ENCODE measurements around the gene MARK2. TPM values are rescaled to one million over a fixed set of nuclear protein-coding genes. Genes with fewer than 3 reads are reported as not detected.

MARK2 gene
- total RNA-seq, 1 donor from 2014 or later, result 59.8 TPM

GRCh38 chr11:63879598-63880402 is 40.9 kb downstream of the MARK2 start:
- intact Hi-C loops (cut with micrococcal nuclease), result loop anchor here (1.0 kb wide), 1 partner anchor 13 kb away; no protein-coding TSS in a partner anchor

DNA sequence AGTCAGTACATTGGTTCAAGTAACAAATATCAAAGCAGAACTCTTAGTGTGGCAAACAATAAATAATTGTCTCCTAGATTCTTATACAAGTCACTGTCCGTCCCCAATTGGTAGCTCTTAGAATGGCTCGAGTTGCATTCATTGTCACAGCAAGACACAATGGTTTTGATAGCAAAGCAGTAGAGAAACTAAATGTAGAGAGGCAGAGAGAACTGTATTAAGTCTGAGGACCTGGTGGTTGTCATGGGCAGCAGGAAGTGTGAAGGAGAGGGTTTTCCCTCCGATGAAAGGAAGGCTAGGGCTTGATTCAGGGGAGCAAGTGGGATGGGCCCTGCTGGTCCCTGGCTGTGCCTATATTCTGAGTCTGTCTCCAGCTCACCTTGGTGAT is 41.5 kb downstream of the MARK2 start:
- intact Hi-C loops (cut with micrococcal nuclease), result loop anchor here (1.0 kb wide), 1 partner anchor 14 kb away; no protein-coding TSS in a partner anchor

- intact Hi-C loops (cut with micrococcal nuclease), result no loop called here
Observed at GRCh38 chr11:63882555-63883242, 43.8 kb downstream of the MARK2 start.

GRCh38 chr11:63883791-63884190 is 44.9 kb downstream of the MARK2 start:
- intact Hi-C loops (cut with micrococcal nuclease), result no loop called here

DNA sequence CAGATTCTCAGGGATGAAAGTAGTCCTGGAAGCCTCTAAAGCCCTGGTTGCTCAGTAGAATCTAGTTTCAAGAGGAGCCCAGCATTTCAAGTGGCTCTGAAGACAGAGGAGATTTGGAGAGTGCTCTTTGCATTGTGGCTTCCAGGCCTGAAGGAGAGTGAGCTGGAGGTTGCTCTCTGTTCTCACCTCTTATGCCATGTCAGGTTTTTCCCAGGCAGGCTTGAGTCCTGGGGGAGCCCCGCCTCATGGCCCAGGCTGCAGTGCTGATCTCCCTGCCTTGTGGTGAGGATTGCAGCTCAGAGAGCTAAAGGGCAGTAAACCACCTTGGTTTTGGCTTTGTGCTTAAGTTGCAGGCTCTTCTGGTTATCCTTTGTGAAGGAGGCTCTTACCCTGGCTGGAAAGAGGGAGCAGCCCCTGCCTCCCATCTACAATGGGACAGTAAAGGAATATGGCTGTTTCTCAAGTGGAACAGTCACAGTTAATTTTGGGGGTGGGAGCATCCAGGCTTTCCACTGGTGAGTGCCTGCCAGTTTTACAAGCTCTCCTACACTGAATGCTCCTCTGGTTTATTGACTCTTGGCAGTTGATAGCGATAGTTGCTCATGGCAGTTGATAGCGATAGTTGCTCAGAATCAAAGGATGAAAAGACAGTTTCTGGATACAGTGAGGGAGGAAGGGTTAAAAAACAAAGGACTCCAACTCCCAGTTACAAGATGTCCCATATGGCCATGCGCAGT is 45.5 kb downstream of the MARK2 start:
- intact Hi-C loops (cut with micrococcal nuclease), result no loop called here

- intact Hi-C loops (cut with micrococcal nuclease), result loop anchor here (2.0 kb wide), 1 partner anchor 15 kb away; no protein-coding TSS in a partner anchor
Observed at GRCh38 chr11:63887386-63887999, 48.6 kb downstream of the MARK2 start.

- intact Hi-C loops (cut with micrococcal nuclease), result loop anchor here (1.0 kb wide), 1 partner anchor 51 kb away; no protein-coding TSS in a partner anchor
Observed at GRCh38 chr11:63888170-63889086, 49.5 kb downstream of the MARK2 start.

- intact Hi-C loops (cut with micrococcal nuclease), result no loop called here
Observed at GRCh38 chr11:63889344-63889743, 50.4 kb downstream of the MARK2 start.

DNA sequence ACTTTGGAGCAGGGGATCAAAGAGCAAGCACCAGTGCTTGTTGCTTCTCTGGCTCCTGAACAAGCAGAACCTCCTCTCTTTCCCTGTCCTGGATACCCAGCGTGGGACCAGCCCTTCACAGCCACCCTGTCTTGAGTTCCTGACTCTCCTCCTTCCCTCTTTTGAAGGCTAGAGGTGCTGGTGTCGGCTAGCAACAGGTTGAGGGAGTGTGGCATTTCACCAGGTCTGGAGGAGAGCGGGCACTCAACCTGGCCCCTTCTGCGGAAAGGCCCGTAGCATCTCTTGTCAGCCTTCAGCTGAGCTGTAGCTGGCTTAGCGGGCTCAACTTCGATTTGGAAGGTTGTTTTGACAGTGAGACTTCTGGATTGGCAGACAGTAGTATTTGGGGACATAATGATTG is 51.5 kb downstream of the MARK2 start:
- intact Hi-C loops (cut with micrococcal nuclease), result no loop called here

GRCh38 chr11:63892228-63892627 is 53.3 kb downstream of the MARK2 start:
- intact Hi-C loops (cut with micrococcal nuclease), result no loop called here

DNA sequence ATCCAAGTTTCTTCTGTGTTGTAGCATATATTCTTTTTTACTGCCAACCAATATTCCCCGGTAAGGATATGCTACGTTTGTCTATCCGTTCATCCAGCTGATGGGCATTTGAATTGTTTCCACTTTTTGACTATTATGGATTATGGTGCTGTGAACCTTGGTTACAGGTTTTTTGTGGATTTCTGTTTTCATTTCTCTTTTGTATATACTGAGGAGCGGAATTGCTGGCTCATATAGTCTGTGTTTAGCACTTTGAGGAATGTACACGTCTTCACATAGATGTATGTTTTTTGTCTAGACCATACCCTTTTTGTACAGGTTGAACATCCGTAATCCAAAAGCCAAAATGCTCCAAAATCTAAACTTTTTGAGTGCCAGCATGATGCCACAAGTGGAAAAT is 54.4 kb downstream of the MARK2 start:
- intact Hi-C loops (cut with micrococcal nuclease), result no loop called here

- intact Hi-C loops (cut with micrococcal nuclease), result no loop called here
Observed at GRCh38 chr11:63896071-63896470, 57.2 kb downstream of the MARK2 start.

DNA sequence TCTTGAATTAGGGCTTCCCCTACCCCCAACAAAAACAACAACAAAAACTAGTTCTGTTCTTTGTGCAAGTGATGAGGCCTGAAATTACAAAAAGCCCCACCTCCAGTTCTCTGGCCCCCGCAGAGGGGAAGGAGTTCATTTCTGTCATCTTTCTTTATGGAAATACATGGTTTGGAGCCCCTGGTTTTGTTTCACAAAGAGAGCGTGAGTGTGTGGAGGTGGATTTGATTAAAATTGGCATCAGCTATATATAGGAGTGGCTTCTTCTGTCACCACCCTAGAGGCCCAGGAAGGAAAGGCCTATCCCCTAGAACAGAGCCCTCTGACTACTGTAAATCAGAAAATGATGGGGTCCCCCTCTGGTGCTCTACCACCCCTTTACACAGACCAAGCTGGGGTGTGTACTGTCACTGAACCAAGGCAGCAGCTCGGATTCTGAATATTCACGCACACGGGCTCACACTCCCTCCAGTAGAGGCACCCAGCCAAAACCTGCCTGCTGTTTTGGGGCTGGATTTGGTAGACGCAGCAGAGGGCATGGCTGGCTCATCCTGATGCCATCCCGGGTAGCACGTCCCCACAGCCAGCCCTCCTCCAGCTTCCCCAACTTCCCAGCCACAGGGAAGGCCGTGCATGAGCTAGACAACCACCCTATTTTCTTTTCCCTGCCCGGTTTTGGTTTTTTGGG is 58.7 kb downstream of the MARK2 start:
- intact Hi-C loops (cut with micrococcal nuclease), result no loop called here

DNA sequence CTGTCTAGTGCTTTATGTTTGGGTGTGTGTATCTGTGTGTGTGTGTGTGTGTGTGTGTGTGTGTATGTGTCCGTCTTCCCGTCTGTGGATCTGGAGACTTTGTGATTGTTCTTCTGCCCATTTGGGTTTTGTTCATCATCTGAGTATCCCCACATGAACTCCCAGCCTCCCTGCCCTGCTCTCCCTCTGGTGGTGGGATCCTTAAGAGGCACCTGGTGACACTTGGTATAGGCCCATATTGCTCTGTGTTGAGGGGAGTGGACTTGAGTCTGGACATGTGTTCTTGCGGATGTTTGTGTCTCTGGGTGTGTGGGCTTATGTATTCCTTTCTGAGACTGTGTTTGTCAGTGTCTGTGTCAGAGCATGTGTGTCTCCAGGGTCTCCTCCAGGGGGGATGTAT is 62.8 kb downstream of the MARK2 start:
- intact Hi-C loops (cut with micrococcal nuclease), result no loop called here

- intact Hi-C loops (cut with micrococcal nuclease), result no loop called here
Observed at GRCh38 chr11:63903884-63904283, 65.0 kb downstream of the MARK2 start.

DNA sequence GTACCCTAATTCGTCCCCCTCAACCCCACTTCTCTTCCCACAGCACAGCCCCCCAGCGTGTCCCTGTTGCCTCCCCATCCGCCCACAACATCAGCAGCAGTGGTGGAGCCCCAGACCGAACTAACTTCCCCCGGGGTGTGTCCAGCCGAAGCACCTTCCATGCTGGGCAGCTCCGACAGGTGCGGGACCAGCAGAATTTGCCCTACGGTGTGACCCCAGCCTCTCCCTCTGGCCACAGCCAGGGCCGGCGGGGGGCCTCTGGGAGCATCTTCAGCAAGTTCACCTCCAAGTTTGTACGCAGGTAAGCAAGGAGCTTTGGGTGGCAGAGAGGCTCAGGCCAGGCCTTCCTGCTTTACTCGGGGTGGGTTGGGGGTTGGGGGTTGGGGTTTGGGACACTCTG is 65.8 kb downstream of the MARK2 start:
- intact Hi-C loops (cut with micrococcal nuclease), result no loop called here

- intact Hi-C loops (cut with micrococcal nuclease), result no loop called here
Observed at GRCh38 chr11:63905179-63905578, 66.3 kb downstream of the MARK2 start.

DNA sequence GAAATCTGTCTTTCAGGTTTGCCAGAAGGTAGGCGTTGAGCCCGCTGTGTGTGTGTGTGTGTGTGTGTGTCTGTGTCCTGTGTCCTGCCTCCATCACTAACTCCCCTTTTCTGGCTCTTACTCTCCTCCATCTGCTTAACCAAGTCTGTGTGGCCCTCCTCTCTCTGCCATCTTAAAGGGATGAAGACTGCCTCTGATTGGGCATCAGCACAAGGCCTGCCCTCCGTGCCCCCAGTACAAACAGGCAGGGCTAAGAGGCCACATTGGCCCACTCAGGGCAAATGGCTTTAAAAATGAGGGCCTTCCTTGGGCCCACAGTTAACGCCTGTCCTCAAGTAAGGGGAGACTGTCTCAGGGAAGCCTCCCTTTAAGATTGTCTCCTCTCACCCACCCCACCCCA is 67.2 kb downstream of the MARK2 start:
- intact Hi-C loops (cut with micrococcal nuclease), result loop anchor here (1.0 kb wide), 1 partner anchor 69 kb away; no protein-coding TSS in a partner anchor

GRCh38 chr11:63906585-63906984 is 67.7 kb downstream of the MARK2 start:
- intact Hi-C loops (cut with micrococcal nuclease), result loop anchor here (1.0 kb wide), 1 partner anchor 69 kb away; no protein-coding TSS in a partner anchor

DNA sequence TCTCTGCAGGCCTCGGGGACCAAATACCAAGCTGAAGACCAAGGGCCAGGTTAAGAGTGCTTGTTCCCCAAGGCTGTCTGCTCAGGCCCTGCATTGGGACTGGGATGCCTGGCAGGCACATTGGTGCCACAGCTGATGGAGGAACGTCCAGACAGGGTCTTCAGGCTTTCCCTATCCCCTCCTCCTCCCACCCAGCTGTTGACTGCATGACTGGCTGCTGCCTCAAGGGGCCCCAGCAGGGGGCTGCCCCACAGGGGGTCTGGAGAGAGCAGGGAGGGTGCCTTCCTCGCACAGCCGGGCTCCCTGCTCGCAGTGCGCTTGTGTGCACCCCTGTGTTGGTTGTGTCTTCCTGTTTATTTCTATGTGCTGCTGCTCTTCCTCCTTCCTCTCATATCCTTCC is 68.2 kb downstream of the MARK2 start:
- intact Hi-C loops (cut with micrococcal nuclease), result no loop called here
